Subcutaneous adipose tissue (tissue), 4 donors: ENCODE measurements around the gene LRP4. TPM values are rescaled to one million over a fixed set of nuclear protein-coding genes. Genes with fewer than 3 reads are reported as not detected.

Experiments
- total RNA-seq, 4 donors: library from RNA; depleted of rRNA; stranded (reverse); fragments of >200 nt; gene quantifications; one replicate each; pipeline ENCODE4 v1.1.0, GENCODE V29; 2016
- TF ChIP-seq, protein P1 (sequence below): fragments of 450-650 bp; IDR thresholded peaks from one replicate; pipeline ENCODE4 v1.5.1; 2016; ENCODE audit warnings: low read depth, mild to moderate bottlenecking, control low read depth, antibody characterized with exemption, moderate library complexity

Gene LRP4
- total RNA-seq, 4 donors from 2014 or later: 2.9 to 5.1 (median 3.8) TPM

- TF ChIP-seq, protein P1, sequence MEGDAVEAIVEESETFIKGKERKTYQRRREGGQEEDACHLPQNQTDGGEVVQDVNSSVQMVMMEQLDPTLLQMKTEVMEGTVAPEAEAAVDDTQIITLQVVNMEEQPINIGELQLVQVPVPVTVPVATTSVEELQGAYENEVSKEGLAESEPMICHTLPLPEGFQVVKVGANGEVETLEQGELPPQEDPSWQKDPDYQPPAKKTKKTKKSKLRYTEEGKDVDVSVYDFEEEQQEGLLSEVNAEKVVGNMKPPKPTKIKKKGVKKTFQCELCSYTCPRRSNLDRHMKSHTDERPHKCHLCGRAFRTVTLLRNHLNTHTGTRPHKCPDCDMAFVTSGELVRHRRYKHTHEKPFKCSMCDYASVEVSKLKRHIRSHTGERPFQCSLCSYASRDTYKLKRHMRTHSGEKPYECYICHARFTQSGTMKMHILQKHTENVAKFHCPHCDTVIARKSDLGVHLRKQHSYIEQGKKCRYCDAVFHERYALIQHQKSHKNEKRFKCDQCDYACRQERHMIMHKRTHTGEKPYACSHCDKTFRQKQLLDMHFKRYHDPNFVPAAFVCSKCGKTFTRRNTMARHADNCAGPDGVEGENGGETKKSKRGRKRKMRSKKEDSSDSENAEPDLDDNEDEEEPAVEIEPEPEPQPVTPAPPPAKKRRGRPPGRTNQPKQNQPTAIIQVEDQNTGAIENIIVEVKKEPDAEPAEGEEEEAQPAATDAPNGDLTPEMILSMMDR: no peak
Measured at GRCh38 chr11:46896719-46897406, 21.5 kb downstream of the LRP4 start.

DNA sequence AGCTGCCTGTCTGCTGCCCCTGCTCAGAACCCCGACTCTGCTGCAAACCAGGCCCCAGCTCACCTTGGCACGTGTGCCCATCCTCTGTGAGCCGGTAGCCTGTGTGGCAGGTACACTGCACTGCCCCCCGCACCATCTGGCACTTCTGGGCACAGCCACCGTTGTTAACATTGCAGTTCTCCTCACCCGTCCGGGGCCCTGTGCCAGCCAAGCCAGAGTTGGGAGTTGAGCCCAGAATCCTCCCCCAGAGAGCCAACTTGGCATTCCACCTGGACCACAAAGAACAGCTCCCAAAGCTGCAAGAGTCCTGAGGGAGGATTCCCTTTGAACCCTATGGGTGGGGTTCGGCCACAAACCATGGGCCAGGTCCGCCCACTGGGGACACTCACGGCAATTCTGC, 22.5 kb downstream of the LRP4 start:
- TF ChIP-seq, protein P1: no peak

GRCh38 chr11:46894961-46895360, 23.4 kb downstream of the LRP4 start:
- TF ChIP-seq, protein P1: no peak

DNA sequence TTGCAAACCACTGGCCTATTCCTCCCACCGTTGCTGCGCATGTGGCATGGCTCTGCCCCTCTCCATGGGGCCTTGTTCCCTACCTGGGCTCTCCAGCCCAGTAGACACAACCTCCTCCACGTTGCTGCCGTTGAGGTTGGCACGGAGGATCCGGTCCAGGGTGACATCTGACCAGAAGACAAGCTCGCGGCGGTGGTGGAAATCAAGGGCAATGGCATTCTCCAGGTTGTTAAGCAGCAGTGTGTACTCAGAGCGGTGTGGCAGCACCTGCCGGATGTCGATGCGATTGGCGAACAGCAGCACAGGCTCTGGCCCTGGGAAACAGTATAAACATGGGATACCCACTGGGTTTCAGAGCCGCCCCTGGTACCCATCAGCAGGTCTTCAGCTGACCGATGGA, 23.8 kb downstream of the LRP4 start:
- TF ChIP-seq, protein P1: no peak

- TF ChIP-seq, protein P1: no peak
Measured at GRCh38 chr11:46892838-46893237, 25.5 kb downstream of the LRP4 start.

- TF ChIP-seq, protein P1: no peak
Measured at GRCh38 chr11:46892109-46892508, 26.2 kb downstream of the LRP4 start.

GRCh38 chr11:46890665-46891064, 27.7 kb downstream of the LRP4 start:
- TF ChIP-seq, protein P1: no peak
